Cardiac fibroblast (primary cell): ENCODE data around the gene SEMA4G.

Source experiments
- DNase-seq, 2 donors: peaks; one replicate each; pipeline versions ENCODE4 v3.0.0 to v3.0.0-alpha.2; 2010; ENCODE audit warnings: low read depth in 2 of 2
- H3K4me3 ChIP-seq, 2 donors: replicated peaks in 1 of 2; 1 replicate in 1 of 2; 2 replicates in 1 of 2; pipeline ENCODE4 v1.5.1; 2011; ENCODE audit warnings: low read depth in 2 of 2, low read length in 2 of 2, mild to moderate bottlenecking in 2 of 2, moderate library complexity in 1 of 2
- CTCF ChIP-seq: IDR thresholded peaks from one replicate; pipeline ENCODE4 v1.5.1; 2011; ENCODE audit warnings: low read depth, mild to moderate bottlenecking, low read length, inconsistent platforms

Gene SEMA4G

DNA sequence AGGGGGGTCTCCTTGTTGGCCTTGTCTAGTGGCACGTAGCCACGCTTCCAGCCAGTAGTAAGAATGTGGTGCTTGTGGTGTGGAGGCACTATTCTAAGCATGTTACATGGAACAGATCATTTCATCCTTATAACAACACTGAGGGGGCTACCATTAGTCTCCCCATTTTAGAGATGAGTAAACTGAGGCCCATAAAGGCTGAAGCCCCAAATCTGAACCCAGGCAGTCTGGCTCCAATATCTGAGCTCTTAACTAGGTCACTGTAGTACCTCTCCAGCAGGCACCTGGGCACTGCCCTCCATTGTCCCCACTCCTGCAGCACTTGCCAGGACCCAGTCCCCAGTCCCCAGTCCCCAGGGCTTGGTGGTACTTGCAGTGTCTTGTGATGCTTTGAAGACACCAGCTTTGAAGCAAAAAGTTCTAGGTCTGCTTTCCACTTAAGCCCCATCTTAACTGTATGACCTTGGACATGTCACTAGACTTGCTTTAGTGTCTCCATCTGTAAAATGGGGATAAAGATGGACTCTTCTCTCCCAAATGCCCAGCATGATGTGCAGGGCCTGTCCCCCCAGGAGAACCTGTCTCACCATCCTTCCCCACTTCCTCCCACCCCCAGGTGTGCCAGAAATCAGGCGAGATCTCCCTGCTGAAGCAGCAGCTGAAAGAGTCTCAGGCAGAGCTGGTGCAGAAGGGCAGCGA, 36.7 kb downstream of the SEMA4G start:
- TF ChIP-seq CTCF = no peak
- H3K4me3 ChIP-seq = no peak overlapping the region
- no peak for DNase-seq

DNA sequence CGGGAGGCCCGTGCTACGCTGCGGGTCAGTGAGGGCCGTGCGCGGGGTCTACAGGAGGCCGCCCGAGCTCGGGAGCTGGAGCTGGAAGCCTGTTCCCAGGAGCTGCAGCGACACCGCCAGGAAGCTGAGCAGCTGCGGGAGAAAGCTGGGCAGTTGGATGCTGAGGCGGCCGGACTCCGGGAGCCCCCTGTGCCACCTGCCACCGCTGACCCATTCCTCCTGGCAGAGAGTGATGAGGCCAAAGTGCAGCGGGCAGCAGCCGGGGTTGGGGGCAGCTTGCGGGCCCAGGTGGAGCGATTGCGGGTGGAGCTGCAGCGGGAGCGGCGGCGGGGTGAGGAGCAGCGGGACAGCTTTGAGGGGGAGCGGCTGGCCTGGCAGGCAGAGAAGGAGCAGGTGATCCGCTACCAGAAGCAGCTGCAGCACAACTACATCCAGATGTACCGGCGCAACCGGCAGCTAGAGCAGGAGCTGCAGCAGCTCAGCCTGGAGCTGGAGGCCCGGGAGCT, 37.3 kb downstream of the SEMA4G start:
- no peak for TF ChIP-seq CTCF
- H3K4me3 ChIP-seq = no peak overlapping the region
- DNase-seq = no peak

DNA sequence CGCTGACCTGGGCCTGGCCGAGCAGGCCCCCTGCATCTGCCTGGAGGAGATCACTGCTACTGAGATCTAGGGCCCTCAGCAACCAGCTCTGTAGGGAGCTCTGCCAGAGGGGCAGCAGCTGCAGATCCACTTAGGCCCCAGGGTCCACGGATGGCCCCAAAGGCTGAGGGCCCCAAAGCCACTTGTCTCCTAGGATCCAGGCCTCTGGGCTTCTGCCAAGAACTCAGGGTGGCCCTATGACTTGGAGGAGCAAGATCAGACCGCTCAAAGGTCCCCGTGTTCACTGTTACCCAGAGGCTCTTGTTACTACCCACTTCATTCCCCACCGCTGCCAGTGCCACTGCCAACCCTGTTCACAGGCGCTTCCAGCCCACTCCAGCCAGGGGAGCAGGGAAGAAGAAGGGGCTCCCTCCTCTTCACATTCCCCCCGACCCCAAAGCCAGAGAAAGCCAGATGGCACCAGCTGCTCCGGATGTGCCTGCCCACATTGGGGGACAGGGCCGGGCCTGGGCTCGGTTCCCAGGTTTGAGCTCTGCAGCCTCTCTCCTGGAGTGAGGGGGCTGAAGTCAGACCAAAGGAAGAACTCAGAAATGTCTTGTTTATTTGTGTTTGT, 37.9 kb downstream of the SEMA4G start:
- H3K4me3 ChIP-seq = no peak overlapping the region
- no peak for TF ChIP-seq CTCF
- DNase-seq = no peak

GRCh38 chr10:101007915-101008822, 38.9 kb downstream of the SEMA4G start:
- no peak for DNase-seq
- no peak for TF ChIP-seq CTCF
- no peak overlapping the region for H3K4me3 ChIP-seq

DNA sequence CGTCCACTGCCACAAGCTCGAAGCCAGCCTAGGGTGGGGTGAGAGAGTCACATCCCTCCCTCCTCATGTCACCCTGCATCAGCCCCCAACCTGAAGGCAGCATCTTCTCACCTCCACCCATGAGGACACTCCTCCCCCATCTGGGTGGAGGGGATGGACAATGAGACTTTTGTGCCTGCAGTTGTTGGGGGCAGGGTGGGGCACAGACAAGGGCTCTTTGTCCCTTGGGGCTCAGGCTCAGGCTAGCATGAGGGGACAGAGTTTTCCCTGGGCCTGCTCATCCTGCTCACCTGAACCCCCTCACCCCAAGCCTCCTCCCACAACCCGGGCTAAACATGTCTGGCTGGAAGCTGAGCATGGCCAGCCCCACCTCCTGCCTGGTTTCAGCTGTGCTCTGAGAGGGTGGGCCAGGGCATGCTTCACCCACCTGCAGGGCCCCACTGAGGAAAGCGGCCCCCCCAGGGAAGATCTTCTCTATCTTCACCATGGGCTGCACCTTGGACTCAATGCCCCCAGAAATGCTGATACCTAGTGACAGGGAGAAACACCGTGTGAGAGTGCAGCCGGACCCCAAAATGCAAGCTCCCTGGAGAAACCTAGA, 39.6 kb downstream of the SEMA4G start:
- no peak overlapping the region for H3K4me3 ChIP-seq
- no peak for DNase-seq
- no peak for TF ChIP-seq CTCF

DNA sequence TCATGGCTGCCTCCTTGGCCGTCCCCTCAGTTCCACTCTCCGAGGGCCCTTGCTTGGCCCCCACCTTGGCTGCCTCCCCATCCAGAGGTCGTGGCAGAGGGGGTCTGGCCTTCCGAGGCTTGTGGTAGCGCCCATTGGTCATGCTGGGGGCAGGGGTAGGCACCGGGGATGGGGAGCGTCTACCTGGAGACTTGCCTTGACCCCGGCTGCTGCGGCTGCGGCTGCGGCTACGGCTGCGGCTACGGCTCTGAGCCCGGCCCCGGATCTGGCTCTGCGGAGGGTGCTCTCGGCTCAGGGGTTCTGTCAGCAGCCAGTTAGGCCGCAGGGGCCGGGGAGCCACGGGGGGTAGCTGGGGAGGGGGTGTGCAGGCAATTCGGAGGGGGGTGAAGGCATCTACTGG, 41.0 kb downstream of the SEMA4G start:
- H3K4me3 ChIP-seq = no peak overlapping the region
- no peak for TF ChIP-seq CTCF
- no peak for DNase-seq
